DMS153 treated with DMSO at 0.1 percent for 48 hours (cell line): ENCODE measurements around the gene GDF7.

ENCODE experiments used
- DNase-seq: peaks from one replicate; lab custom pipeline; 2025; ENCODE audit not compliant: unreplicated experiment; lab: John Stamatoyannopoulos, UW

The GDF7 gene

GRCh38 chr2:20672201-20672951 lies 5.4 kb downstream of the GDF7 start:
- no peak for DNase-seq

- no peak for DNase-seq
Observed at GRCh38 chr2:20673686-20674308, 6.9 kb downstream of the GDF7 start.

GRCh38 chr2:20674309-20674965 lies 7.5 kb downstream of the GDF7 start:
- no peak for DNase-seq

GRCh38 chr2:20674974-20675679 lies 8.2 kb downstream of the GDF7 start:
- DNase-seq = no peak

- no peak for DNase-seq
Observed at GRCh38 chr2:20675701-20676352, 8.9 kb downstream of the GDF7 start.

- no peak for DNase-seq
Observed at GRCh38 chr2:20676353-20677215, 9.6 kb downstream of the GDF7 start.

GRCh38 chr2:20677301-20678085 lies 10.5 kb downstream of the GDF7 start:
- no peak for DNase-seq

- no peak for DNase-seq
Observed at GRCh38 chr2:20678086-20678395, 11.1 kb downstream of the GDF7 start.

- DNase-seq = no peak
Observed at GRCh38 chr2:20678780-20679179, 11.8 kb downstream of the GDF7 start.

GRCh38 chr2:20680744-20681375 lies 13.9 kb downstream of the GDF7 start:
- no peak for DNase-seq

GRCh38 chr2:20682167-20682920 lies 15.4 kb downstream of the GDF7 start:
- DNase-seq = no peak

- no peak for DNase-seq
Observed at GRCh38 chr2:20684581-20685063, 17.7 kb downstream of the GDF7 start.

GRCh38 chr2:20687260-20687832 lies 20.4 kb downstream of the GDF7 start:
- DNase-seq = no peak

GRCh38 chr2:20689428-20690264 lies 22.7 kb downstream of the GDF7 start:
- DNase-seq = no peak

- DNase-seq = no peak
Observed at GRCh38 chr2:20691076-20691734, 24.3 kb downstream of the GDF7 start.

- no peak for DNase-seq
Observed at GRCh38 chr2:20692081-20692480, 25.1 kb downstream of the GDF7 start.
